ENCODE measurements around the gene MYDGF.

Gene MYDGF

DNA sequence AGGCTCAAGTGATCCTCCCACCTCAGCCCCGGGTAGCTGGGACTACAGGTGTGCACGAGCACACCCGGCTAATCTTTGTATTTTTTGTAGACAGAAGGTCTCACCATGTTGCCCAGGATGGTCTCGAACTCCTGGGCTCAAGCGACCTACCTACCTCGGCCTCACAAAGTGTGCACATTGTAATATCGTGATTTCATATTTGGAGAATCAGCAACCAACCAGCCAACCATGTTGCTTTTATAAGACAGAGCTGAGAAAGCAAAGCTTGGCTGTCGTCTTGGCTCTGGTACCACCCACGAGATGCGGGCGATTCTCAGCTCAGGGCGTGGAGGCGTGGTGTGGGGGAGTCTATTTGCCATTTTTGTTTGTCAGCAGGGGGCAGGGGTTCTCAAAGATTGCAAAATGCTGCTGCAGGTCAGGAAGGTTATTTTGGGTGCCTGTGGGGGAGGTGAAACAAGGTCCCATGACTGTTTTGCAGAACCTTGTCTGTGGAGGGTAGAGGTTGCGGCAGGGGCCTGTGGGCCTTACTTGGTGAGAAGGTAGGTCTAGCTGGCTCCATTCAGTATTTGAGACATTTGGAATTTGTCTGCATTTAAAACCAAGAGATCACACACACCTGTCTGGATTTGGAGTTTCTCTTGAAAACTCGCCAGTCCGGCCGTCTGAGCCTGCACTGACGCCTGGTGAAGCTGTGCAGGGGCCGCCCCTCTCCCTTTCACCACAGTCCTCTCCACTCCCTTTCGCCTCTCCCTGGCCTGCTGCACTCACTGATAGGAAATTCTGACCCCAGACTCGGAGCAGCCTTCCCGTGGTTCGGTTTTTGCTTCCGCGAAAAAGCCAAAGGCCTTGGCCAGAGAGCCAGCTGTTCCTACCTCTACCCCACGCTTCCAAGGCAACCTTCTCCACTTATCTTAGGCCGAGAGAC lies 15.4 kb downstream of the MYDGF start:
- CTCF ChIA-PET: interaction anchor here (0.5 to 0.8 kb wide), 2 partner anchors 18 to 421 kb away, joined by 3 to 4 read pairs; no protein-coding TSS in a partner anchor
- Histone ChIP-seq H3K4me1 (ENCODE audit: control insufficient read depth, insufficient read depth, low read length) (no peaks in the 10 kb centered on the region), H3K36me3 (ENCODE audit: control insufficient read depth in 2 of 2, insufficient read depth in 1 of 2, low read length in 2 of 2) (peaks cover 0 to 61% of the 10 kb centered on the region in 2 experiments; a peak in 2 of 3 replicates), H3K4me3 (ENCODE audit: low read depth, low read length) (no peak overlapping the region), H3K9me3 (ENCODE audit: control insufficient read depth, insufficient read depth, low read depth, low read length) (no peaks in the 10 kb centered on the region), H3K27ac (ENCODE audit: extremely low read depth, low read depth, low read length) (no peak overlapping the region)
- POLR2A ChIA-PET: no interaction called here
- TF ChIP-seq OVOL3 (tag by site-specific recombination; IDR thresholded peaks at IDR 0.05): no peak
- no peak for TF ChIP-seq MZF1 (tag by site-specific recombination; IDR thresholded peaks at IDR 0.05; ENCODE audit: borderline replicate concordance)
- TF ChIP-seq PRDM1 (tag by site-specific recombination; IDR thresholded peaks at IDR 0.05): 0 out of 2 replicates have a peak, but pooled peaks have one; percentile 11
- peak; percentile 95 for TF ChIP-seq EGR2 (tag by site-specific recombination; IDR thresholded peaks at IDR 0.05; ENCODE audit: low read depth)
- TF ChIP-seq ZNF560 (tag by site-specific recombination; IDR thresholded peaks at IDR 0.05; ENCODE audit: borderline replicate concordance): no peak
- no peak for TF ChIP-seq ZNF777 (tag by site-specific recombination; IDR thresholded peaks at IDR 0.05; ENCODE audit: borderline replicate concordance)
- no peak for TF ChIP-seq ZNF221 (tag by site-specific recombination; IDR thresholded peaks at IDR 0.05; ENCODE audit: borderline replicate concordance)
- no peak for TF ChIP-seq WT1 (tag by site-specific recombination; IDR thresholded peaks at IDR 0.05)
- TF ChIP-seq ZNF501 (tag by site-specific recombination; IDR thresholded peaks at IDR 0.05): no peak
- TF ChIP-seq, protein P1, sequence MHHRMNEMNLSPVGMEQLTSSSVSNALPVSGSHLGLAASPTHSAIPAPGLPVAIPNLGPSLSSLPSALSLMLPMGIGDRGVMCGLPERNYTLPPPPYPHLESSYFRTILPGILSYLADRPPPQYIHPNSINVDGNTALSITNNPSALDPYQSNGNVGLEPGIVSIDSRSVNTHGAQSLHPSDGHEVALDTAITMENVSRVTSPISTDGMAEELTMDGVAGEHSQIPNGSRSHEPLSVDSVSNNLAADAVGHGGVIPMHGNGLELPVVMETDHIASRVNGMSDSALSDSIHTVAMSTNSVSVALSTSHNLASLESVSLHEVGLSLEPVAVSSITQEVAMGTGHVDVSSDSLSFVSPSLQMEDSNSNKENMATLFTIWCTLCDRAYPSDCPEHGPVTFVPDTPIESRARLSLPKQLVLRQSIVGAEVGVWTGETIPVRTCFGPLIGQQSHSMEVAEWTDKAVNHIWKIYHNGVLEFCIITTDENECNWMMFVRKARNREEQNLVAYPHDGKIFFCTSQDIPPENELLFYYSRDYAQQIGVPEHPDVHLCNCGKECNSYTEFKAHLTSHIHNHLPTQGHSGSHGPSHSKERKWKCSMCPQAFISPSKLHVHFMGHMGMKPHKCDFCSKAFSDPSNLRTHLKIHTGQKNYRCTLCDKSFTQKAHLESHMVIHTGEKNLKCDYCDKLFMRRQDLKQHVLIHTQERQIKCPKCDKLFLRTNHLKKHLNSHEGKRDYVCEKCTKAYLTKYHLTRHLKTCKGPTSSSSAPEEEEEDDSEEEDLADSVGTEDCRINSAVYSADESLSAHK (tag by site-specific recombination; IDR thresholded peaks at IDR 0.05): no peak
- no peak for TF ChIP-seq ZNF561 (tag by site-specific recombination; IDR thresholded peaks at IDR 0.05; ENCODE audit: borderline replicate concordance)
- no peak for TF ChIP-seq GLI2 (tag by site-specific recombination; IDR thresholded peaks at IDR 0.05; ENCODE audit: borderline replicate concordance, low read depth)
- TF ChIP-seq ZFHX2 (tag by site-specific recombination; conservative IDR thresholded peaks at IDR 0.05): peak; percentile 95
- no peak for TF ChIP-seq ZNF16 (tag by site-specific recombination; IDR thresholded peaks at IDR 0.05; ENCODE audit: low read depth)
- TF ChIP-seq ZNF658 (tag by site-specific recombination; IDR thresholded peaks at IDR 0.05): no peak
- TF ChIP-seq, protein P2, sequence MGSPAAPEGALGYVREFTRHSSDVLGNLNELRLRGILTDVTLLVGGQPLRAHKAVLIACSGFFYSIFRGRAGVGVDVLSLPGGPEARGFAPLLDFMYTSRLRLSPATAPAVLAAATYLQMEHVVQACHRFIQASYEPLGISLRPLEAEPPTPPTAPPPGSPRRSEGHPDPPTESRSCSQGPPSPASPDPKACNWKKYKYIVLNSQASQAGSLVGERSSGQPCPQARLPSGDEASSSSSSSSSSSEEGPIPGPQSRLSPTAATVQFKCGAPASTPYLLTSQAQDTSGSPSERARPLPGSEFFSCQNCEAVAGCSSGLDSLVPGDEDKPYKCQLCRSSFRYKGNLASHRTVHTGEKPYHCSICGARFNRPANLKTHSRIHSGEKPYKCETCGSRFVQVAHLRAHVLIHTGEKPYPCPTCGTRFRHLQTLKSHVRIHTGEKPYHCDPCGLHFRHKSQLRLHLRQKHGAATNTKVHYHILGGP (tag by site-specific recombination; IDR thresholded peaks at IDR 0.05): no peak

DNA sequence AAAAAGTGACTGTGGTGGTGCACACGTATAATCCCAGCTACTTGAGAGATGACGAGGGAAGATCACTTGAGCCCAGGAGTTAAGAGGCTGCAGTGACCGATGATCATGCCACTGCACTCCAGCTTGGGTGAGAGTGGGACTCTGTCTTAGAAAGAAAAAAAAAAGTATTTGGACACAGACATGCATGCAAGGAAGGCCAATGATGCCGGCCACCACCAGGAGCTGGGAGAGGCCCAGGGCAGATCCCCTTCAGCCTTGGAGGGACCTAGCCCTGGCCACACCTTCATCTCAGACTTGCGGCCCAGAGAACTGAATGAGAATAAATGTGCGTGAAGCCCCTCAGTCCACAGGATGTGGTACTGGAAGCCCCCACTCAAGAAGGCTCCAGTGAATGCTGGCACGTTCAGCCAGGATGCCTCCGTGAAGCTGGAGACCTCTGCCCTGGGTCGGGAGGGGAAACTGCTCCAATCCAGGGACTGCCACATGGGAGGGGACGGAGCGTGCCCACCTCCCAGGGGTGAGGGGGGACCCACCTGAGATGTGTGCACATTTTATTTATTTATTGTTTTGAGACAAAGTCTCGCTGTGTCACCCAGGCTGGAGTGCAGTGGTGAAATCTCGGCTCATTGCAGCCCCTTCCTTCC lies 16.2 kb downstream of the MYDGF start:
- TF ChIP-seq ZNF133 (tag by site-specific recombination; IDR thresholded peaks at IDR 0.05): no peak
- TF ChIP-seq, protein P3, sequence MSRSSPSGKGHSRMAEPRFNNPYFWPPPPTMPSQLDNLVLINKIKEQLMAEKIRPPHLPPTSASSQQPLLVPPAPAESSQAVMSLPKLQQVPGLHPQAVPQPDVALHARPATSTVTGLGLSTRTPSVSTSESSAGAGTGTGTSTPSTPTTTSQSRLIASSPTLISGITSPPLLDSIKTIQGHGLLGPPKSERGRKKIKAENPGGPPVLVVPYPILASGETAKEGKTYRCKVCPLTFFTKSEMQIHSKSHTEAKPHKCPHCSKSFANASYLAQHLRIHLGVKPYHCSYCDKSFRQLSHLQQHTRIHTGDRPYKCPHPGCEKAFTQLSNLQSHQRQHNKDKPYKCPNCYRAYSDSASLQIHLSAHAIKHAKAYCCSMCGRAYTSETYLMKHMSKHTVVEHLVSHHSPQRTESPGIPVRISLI (tag by site-specific recombination; IDR thresholded peaks at IDR 0.05): peak; percentile 78; the same call in 1 of the 2 replicates
- Histone ChIP-seq H3K9me3 (ENCODE audit: control insufficient read depth, insufficient read depth, low read depth, low read length) (no peaks in the 10 kb centered on the region), H3K36me3 (ENCODE audit: control insufficient read depth in 2 of 2, insufficient read depth in 1 of 2, low read length in 2 of 2) (peaks cover 0 to 59% of the 10 kb centered on the region in 2 experiments; a peak in 2 of 3 replicates), H3K4me3 (ENCODE audit: low read depth, low read length) (no peak overlapping the region), H3K4me1 (ENCODE audit: control insufficient read depth, insufficient read depth, low read length) (no peaks in the 10 kb centered on the region), H3K27ac (ENCODE audit: extremely low read depth, low read depth, low read length) (no peak overlapping the region)
- CTCF ChIA-PET: interaction anchor here (0.5 kb wide), 1 partner anchor 420 kb away, joined by 4 read pairs; no protein-coding TSS in a partner anchor
- POLR2A ChIA-PET: no interaction called here
